ENCODE results near the gene PPP1R3F.
"Not testable (repeated sequence)": the region's sequence is repeated elsewhere in the genome, so short reads cannot be mapped to it uniquely, and the experiment has no call there.

PPP1R3F gene

DNA sequence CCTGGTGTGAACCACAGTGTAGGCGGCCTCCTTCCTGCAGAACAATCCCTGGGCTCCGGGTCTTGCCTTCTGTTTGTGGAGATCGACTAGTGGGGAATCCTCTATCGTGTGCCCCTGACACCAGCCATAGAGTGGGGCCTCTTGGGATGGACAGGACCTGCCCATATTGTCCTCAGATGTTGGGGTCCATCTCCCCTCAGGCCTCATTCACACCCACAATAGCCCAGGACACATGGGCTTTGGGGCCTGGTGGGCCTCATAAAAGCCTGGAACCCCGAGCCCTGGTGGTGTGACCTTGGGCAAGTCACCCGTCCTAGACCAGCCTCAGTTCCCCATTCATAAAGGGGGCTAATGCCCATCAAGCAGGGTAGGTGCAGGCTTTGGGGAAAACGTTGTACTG lies 20.6 kb downstream of the PPP1R3F start:
- TF ChIP-seq, protein P1, sequence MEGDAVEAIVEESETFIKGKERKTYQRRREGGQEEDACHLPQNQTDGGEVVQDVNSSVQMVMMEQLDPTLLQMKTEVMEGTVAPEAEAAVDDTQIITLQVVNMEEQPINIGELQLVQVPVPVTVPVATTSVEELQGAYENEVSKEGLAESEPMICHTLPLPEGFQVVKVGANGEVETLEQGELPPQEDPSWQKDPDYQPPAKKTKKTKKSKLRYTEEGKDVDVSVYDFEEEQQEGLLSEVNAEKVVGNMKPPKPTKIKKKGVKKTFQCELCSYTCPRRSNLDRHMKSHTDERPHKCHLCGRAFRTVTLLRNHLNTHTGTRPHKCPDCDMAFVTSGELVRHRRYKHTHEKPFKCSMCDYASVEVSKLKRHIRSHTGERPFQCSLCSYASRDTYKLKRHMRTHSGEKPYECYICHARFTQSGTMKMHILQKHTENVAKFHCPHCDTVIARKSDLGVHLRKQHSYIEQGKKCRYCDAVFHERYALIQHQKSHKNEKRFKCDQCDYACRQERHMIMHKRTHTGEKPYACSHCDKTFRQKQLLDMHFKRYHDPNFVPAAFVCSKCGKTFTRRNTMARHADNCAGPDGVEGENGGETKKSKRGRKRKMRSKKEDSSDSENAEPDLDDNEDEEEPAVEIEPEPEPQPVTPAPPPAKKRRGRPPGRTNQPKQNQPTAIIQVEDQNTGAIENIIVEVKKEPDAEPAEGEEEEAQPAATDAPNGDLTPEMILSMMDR (IDR thresholded peaks at IDR 0.05; ENCODE audit: control insufficient read depth, insufficient read depth, low read depth, low read length, missing control alignments): no peak
- no peak overlapping the region for H3K4me3 ChIP-seq (ENCODE audit: control insufficient read depth, low read depth, low read length)
- no peak for DNase-seq (ENCODE audit: low read depth)

DNA sequence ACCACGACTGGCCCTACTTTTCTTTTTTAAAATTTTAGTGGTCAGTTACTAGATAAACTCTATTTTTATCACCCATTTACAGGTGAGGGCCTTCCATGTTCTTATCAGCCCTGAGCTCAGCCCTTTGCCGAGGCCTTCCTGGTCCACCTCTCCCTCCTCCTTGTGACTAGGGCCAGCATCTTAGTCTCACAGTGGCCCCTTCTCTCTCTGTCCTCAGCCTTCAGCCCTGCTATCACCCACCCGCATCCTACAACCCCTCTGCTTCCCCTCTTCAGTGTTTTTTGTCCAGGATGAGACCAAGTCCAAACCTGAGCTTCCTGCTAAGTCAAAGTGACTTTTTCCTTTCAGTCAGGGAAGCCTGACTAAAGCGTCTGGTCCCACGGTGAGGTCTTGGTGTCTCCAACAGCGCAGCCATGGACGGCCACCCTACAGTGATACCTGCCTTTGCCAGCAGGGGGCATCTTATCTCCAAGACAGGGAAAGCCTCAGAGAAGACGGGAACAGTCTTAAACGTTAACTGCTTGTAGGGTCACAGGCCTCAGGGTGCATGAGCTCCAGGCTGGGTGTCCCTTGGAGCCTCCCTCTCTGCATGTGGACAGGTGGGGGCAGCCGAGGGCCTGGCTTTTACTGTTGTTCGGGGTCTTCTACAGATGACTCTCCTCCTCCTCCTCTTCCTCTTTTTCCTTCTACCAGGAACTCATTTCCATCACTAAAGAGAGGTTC lies 22.2 kb downstream of the PPP1R3F start:
- TF ChIP-seq, protein P1 (IDR thresholded peaks at IDR 0.05; ENCODE audit: control insufficient read depth, insufficient read depth, low read depth, low read length, missing control alignments): peak; percentile 83
- no peak overlapping the region for H3K4me3 ChIP-seq (ENCODE audit: control insufficient read depth, low read depth, low read length)
- DNase-seq (ENCODE audit: low read depth): no peak

DNA sequence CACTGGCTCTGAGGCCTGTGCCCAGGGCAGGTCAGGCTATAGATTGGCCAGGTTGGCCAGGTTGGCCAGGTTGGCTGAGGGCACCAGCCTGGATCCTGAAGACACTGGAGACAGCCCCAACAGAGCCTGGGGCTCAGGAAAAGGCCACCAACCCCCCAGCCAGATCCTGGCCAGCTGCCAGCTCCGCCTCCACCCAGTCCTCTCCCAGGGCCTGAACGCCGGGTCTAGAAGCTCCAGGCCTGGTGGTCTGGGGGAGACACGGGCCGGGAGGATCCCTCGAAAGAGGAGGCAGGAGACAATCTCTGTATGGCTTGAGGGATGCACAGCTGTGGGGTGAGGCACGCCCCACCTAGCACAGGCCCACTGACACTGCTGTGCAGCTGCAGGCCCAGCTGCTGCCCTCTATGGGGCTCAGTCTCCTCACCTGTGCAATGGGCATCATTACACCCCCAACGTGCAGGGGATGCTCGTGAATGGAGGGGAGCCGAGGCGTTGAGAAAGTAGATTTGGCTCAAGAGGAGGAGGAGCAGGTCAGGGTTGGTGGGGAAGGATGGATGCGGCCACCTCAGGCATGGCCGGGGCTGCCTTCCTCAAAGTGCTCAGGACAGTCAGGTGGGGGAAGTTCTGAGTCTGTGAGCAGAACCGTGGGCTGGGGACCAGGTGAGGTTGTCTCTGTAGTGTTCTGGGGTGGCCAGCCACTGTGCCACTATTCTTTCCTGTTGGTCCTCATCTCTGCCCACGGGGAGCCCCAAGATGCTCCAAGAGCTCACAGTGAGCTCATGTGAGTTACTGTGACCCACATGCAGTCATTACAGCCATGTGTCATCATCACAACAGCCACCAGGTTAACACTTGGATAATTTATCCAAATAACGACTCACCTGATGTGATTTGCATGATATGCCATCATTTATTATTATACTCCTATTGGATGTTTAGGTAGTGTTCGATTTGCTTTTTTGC lies 23.1 kb downstream of the PPP1R3F start:
- TF ChIP-seq, protein P1 (IDR thresholded peaks at IDR 0.05; ENCODE audit: control insufficient read depth, insufficient read depth, low read depth, low read length, missing control alignments): no peak
- H3K4me3 ChIP-seq (ENCODE audit: control insufficient read depth, low read depth, low read length): no peak overlapping the region
- no peak for DNase-seq (ENCODE audit: low read depth)

DNA sequence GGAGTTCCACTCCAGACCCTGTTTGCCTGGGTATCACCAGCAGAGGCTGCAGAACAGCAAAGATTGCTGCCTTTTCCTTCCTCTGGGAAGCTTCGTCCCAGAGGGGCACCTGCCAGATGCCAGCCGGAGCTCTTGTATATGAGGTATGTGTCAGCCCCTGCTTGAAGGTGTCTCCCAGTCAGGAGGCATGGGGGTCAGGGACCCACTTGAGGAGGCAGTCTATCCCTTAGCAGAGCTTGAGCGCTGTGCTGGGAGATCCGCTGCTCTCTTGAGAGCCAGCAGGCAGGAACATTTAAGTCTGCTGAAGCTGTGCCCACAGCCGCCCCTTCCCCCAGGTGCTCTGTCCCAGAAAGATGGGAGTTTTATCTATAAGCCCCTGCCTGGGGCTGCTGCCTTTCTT lies 29.7 kb downstream of the PPP1R3F start:
- not testable (repeated sequence) for DNase-seq (ENCODE audit: low read depth); H3K4me3 ChIP-seq (ENCODE audit: control insufficient read depth, low read depth, low read length)

DNA sequence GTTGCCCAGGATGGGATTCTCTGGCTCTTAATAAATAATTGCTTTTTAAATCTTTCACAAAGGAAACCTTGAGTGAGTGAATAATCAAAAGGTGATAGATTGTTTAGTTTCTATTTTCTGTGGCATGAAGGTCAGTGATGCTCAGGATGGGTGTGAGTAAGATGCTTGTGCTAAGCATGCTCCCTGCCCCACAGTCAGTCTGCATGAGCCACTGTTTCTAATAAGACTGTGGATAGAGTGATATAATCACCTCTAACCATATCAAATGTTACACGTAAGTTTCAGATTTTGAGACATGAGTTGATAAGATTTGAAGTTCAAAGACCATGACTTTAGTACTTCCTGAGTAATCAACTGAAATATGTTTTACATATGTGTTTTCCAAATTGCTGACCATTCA lies 31.1 kb downstream of the PPP1R3F start:
- no peak for DNase-seq (ENCODE audit: low read depth)
- no peak overlapping the region for H3K4me3 ChIP-seq (ENCODE audit: control insufficient read depth, low read depth, low read length)
- TF ChIP-seq, protein P1 (IDR thresholded peaks at IDR 0.05; ENCODE audit: control insufficient read depth, insufficient read depth, low read depth, low read length, missing control alignments): no peak

DNA sequence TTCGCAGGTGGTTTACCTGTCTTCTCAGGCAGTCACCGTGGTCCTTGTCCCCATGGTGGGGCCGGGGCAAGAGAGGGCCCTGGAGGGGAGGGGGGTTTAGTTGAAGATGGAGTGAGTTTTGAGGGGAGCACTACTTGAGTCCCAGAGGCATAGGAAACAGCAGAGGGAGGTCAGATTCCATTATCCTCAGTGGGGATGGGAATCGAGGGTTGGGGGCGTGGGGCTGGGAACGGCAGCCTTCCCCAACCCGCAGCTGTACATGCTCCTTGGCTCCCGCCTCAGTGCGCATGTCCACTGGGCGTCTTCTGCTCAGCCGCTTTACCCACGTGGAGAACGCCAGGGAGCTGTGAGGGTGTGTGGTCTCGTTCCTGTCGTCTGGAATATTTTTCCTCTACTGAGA lies 33.8 kb downstream of the PPP1R3F start, which contains the start of gene GAGE10:
TSS of gene GAGE10 (plus strand) at position 301 of the 400 bp plus-strand sequence. CDS start 1,214 bp downstream, outside the sequence.
- TF ChIP-seq, protein P1 (IDR thresholded peaks at IDR 0.05; ENCODE audit: control insufficient read depth, insufficient read depth, low read depth, low read length, missing control alignments): no peak
- no peak within 1 kb of the TSS for H3K4me3 ChIP-seq (ENCODE audit: control insufficient read depth, low read depth, low read length)
- no peak for DNase-seq (ENCODE audit: low read depth)

DNA sequence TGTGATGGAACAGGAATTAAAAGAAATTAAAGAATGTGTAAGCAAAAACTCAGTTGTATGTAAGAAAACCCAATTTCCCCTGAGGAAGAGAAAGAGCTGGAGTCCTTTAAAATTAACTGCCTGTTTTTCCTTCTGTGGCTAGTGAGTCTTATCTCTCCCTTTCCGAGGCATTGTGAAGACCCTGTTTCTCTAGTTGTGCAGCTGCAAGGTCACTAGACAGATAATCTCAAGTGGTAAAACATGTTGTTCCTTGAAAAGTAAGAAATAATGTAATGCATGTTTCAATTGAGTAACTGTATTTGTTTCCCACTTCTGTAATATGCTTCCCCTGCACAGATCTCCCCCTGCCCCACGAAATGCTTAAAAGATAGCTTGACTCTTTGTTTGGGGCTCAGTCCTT lies 38.2 kb downstream of the PPP1R3F start:
- H3K4me3 ChIP-seq (ENCODE audit: control insufficient read depth, low read depth, low read length); DNase-seq (ENCODE audit: low read depth): not testable (repeated sequence)
